ENCODE measurements around the gene DMXL1. TPM values are rescaled to one million over a fixed set of nuclear protein-coding genes. Genes with fewer than 3 reads are reported as not detected.

DMXL1 gene
- polyA plus RNA-seq, 1 experiment = 8.5 TPM

- POLR2A ChIA-PET = no interaction called here
- CTCF ChIA-PET = interaction anchor here (0.5 kb wide), 1 partner anchor 28 kb away, joined by 3 read pairs; no protein-coding TSS in a partner anchor
Observed at GRCh38 chr5:119287547-119288111, 216.7 kb downstream of the DMXL1 start.

GRCh38 chr5:119288379-119289033, 217.6 kb downstream of the DMXL1 start:
- CTCF ChIA-PET = interaction anchor here (1.8 kb wide), 1 partner anchor 35 kb away, joined by 5 read pairs; no protein-coding TSS in a partner anchor
- Histone ChIP-seq H3K36me3 (ENCODE audit: control insufficient read depth, insufficient read depth, low read length) (no peaks in the 10 kb centered on the region; the same call in 1 of the 2 replicates), H3K4me3 (ENCODE audit: low read depth, low read length) (no peak overlapping the region), H3K27me3 (ENCODE audit: control insufficient read depth, insufficient read depth, low read length) (no peaks in the 10 kb centered on the region; the same call in 1 of the 2 replicates)
- no peak for TF ChIP-seq CTCF (IDR thresholded peaks at IDR 0.05; ENCODE audit: insufficient read depth, low read depth, low read length)
- DNase-seq (ENCODE audit: low read depth) = peak; percentile 41
- POLR2A ChIA-PET = no interaction called here

More at GRCh38 chr5:119287547-119288111, 216.7 kb downstream of the DMXL1 start:
- no peak for DNase-seq (ENCODE audit: low read depth)
- H3K4me3 ChIP-seq (ENCODE audit: low read depth, low read length) = no peak overlapping the region
- no peak for TF ChIP-seq CTCF (IDR thresholded peaks at IDR 0.05; ENCODE audit: insufficient read depth, low read depth, low read length)
- H3K27me3 ChIP-seq (ENCODE audit: control insufficient read depth, insufficient read depth, low read length) = no peaks in the 10 kb centered on the region; the same call in 1 of the 2 replicates
- H3K36me3 ChIP-seq (ENCODE audit: control insufficient read depth, insufficient read depth, low read length) = no peaks in the 10 kb centered on the region; the same call in 1 of the 2 replicates

DNA sequence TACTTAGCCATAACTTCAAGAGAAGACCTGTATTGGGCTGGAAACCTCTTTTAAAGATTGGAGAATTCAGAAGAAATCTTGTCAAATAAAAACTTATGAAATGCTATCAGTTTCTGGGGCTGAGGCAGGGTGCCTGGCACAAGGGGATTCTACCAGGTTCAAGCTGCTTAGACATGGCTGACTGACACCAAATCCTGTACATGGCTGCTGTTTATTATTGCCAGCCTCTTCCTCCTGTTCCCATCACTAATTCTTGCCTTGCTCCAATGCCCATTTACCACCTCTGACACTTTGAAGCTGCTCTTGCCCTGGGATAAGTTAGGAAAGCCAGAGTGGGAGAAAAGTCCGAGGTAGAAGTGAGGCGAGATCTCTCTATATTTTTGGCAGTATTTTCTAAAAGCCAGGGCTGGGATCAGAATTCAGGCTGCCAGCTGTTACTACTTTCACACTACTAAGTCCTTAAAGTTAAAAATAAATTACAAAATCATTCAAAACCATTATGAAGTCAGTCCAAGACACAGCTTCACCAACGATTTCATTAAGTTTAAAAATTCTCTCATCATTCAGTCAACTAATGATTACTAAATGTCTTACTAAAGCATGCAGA, 218.7 kb downstream of the DMXL1 start:
- no peak overlapping the region for H3K4me3 ChIP-seq (ENCODE audit: low read depth, low read length)
- POLR2A ChIA-PET = no interaction called here
- no peaks in the 10 kb centered on the region; the same call in 1 of the 2 replicates for H3K27me3 ChIP-seq (ENCODE audit: control insufficient read depth, insufficient read depth, low read length)
- CTCF ChIA-PET = interaction anchor here (1.0 to 1.8 kb wide), 5 partner anchors 12 to 301 kb away, joined by 3 to 9 read pairs (median 5); partner anchors contain the start of gene DTWD2
- DNase-seq (ENCODE audit: low read depth) = no peak
- no peak for TF ChIP-seq CTCF (IDR thresholded peaks at IDR 0.05; ENCODE audit: insufficient read depth, low read depth, low read length)
- H3K36me3 ChIP-seq (ENCODE audit: control insufficient read depth, insufficient read depth, low read length) = no peaks in the 10 kb centered on the region; the same call in 1 of the 2 replicates

DNA sequence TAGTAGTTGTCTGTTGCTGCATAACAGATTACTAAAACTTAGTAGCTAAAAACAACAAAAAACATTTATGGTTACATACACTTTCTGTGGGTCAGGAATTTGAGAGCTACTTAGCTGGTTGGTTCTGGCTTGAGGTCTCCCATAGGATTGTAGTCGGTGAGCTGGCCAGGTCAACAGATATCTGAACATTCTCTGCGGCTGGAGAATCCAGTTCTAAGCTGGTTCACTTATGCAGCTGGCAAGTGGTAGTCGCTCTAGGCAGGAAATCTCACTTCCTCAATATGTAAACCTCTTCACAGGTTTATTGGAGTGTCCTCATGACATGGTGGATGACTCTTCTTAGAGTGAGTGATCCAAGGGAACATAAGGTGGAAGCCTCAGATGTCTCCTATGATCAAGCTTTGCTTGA, 219.3 kb downstream of the DMXL1 start:
- CTCF ChIA-PET = interaction anchor here (1.0 to 1.8 kb wide), 5 partner anchors 12 to 302 kb away, joined by 3 to 9 read pairs (median 5); partner anchors contain the start of gene DTWD2
- Histone ChIP-seq H3K4me3 (ENCODE audit: low read depth, low read length) (no peak overlapping the region), H3K36me3 (ENCODE audit: control insufficient read depth, insufficient read depth, low read length) (no peaks in the 10 kb centered on the region; the same call in 1 of the 2 replicates), H3K27me3 (ENCODE audit: control insufficient read depth, insufficient read depth, low read length) (no peaks in the 10 kb centered on the region; the same call in 1 of the 2 replicates)
- no peak for DNase-seq (ENCODE audit: low read depth)
- POLR2A ChIA-PET = no interaction called here
- no peak for TF ChIP-seq CTCF (IDR thresholded peaks at IDR 0.05; ENCODE audit: insufficient read depth, low read depth, low read length)

GRCh38 chr5:119290607-119291006, 219.7 kb downstream of the DMXL1 start:
- CTCF ChIA-PET = interaction anchor here (0.7 to 1.8 kb wide), 5 partner anchors 11 to 303 kb away, joined by 3 to 9 read pairs (median 5); partner anchors contain the start of gene DTWD2

More at GRCh38 chr5:119290607-119291006, 219.7 kb downstream of the DMXL1 start:
- no peak for DNase-seq (ENCODE audit: low read depth)
- H3K36me3 ChIP-seq (ENCODE audit: control insufficient read depth, insufficient read depth, low read length) = no peaks in the 10 kb centered on the region; the same call in 1 of the 2 replicates
- TF ChIP-seq CTCF (IDR thresholded peaks at IDR 0.05; ENCODE audit: insufficient read depth, low read depth, low read length) = no peak
- H3K4me3 ChIP-seq (ENCODE audit: low read depth, low read length) = no peak overlapping the region
- no peaks in the 10 kb centered on the region; the same call in 1 of the 2 replicates for H3K27me3 ChIP-seq (ENCODE audit: control insufficient read depth, insufficient read depth, low read length)
- POLR2A ChIA-PET = no interaction called here

Measured in BJ (cell line).